ENCODE measurements around the gene PLA2G4A.

The PLA2G4A gene

GRCh38 chr1:186834399-186834958, 5.7 kb downstream of the PLA2G4A start:
- DNase-seq = no peak

GRCh38 chr1:186835448-186835847, 6.7 kb downstream of the PLA2G4A start:
- DNase-seq = no peak

GRCh38 chr1:186837806-186838205, 9.1 kb downstream of the PLA2G4A start:
- no peak for DNase-seq

GRCh38 chr1:186838380-186839040, 9.8 kb downstream of the PLA2G4A start:
- DNase-seq = peak; percentile 53

- DNase-seq = no peak
Observed at GRCh38 chr1:186839041-186839400, 10.3 kb downstream of the PLA2G4A start.

GRCh38 chr1:186841599-186841998, 12.8 kb downstream of the PLA2G4A start:
- no peak for DNase-seq

- DNase-seq = no peak
Observed at GRCh38 chr1:186842547-186842946, 13.8 kb downstream of the PLA2G4A start.

- DNase-seq = no peak
Observed at GRCh38 chr1:186843226-186843625, 14.5 kb downstream of the PLA2G4A start.

GRCh38 chr1:186843931-186844330, 15.2 kb downstream of the PLA2G4A start:
- DNase-seq = no peak

GRCh38 chr1:186845576-186846210, 16.9 kb downstream of the PLA2G4A start:
- no peak for DNase-seq

GRCh38 chr1:186848509-186849130, 19.9 kb downstream of the PLA2G4A start:
- DNase-seq = no peak

- no peak for DNase-seq
Observed at GRCh38 chr1:186849271-186849671, 20.5 kb downstream of the PLA2G4A start.

- no peak for DNase-seq
Observed at GRCh38 chr1:186849826-186850225, 21.1 kb downstream of the PLA2G4A start.

- DNase-seq = no peak
Observed at GRCh38 chr1:186854102-186854501, 25.4 kb downstream of the PLA2G4A start.

- DNase-seq = no peak
Observed at GRCh38 chr1:186858923-186859322, 30.2 kb downstream of the PLA2G4A start.

- DNase-seq = no peak
Observed at GRCh38 chr1:186859995-186860394, 31.2 kb downstream of the PLA2G4A start.

GRCh38 chr1:186864296-186864695, 35.5 kb downstream of the PLA2G4A start:
- DNase-seq = no peak

- DNase-seq = no peak
Observed at GRCh38 chr1:186865253-186865652, 36.5 kb downstream of the PLA2G4A start.

- DNase-seq = no peak
Observed at GRCh38 chr1:186865857-186866256, 37.1 kb downstream of the PLA2G4A start.

- no peak for DNase-seq
Observed at GRCh38 chr1:186869526-186870228, 40.9 kb downstream of the PLA2G4A start.

- DNase-seq = no peak
Observed at GRCh38 chr1:186871784-186872183, 43.0 kb downstream of the PLA2G4A start.

GRCh38 chr1:186872291-186872690, 43.5 kb downstream of the PLA2G4A start:
- DNase-seq = no peak

GRCh38 chr1:186873687-186874086, 44.9 kb downstream of the PLA2G4A start:
- DNase-seq = no peak
